ENCODE results near the gene CHAF1B.

CHAF1B gene

GRCh38 chr21:36454706-36455105, 69.5 kb downstream of the CHAF1B start:
- Mint-ChIP-seq H3K4me1 (ENCODE audit: low read depth) (no peaks in the 10 kb centered on the region), H3K4me3 (no peak overlapping the region), H3K27me3 (ENCODE audit: low read depth) (peaks cover 4% of the 10 kb centered on the region), H3K9me3 (no peaks in the 10 kb centered on the region), H3K27ac (no peak overlapping the region), H3K36me3 (ENCODE audit: low read depth) (no peaks in the 10 kb centered on the region)

- H3K9me3 Mint-ChIP-seq: no peaks in the 10 kb centered on the region
- H3K27ac Mint-ChIP-seq: no peak overlapping the region
- no peaks in the 10 kb centered on the region for H3K4me1 Mint-ChIP-seq (ENCODE audit: low read depth)
- H3K27me3 Mint-ChIP-seq (ENCODE audit: low read depth): peaks cover 4% of the 10 kb centered on the region
- H3K4me3 Mint-ChIP-seq: no peak overlapping the region
- H3K36me3 Mint-ChIP-seq (ENCODE audit: low read depth): no peaks in the 10 kb centered on the region
Measured at GRCh38 chr21:36456729-36457414, 71.7 kb downstream of the CHAF1B start.

- no peaks in the 10 kb centered on the region for H3K36me3 Mint-ChIP-seq (ENCODE audit: low read depth)
- no peak overlapping the region for H3K27ac Mint-ChIP-seq
- H3K4me1 Mint-ChIP-seq (ENCODE audit: low read depth): no peaks in the 10 kb centered on the region
- no peak overlapping the region for H3K4me3 Mint-ChIP-seq
- H3K27me3 Mint-ChIP-seq (ENCODE audit: low read depth): peaks cover 4% of the 10 kb centered on the region
- H3K9me3 Mint-ChIP-seq: no peaks in the 10 kb centered on the region
Measured at GRCh38 chr21:36459098-36459497, 73.9 kb downstream of the CHAF1B start.

GRCh38 chr21:36460866-36461265, 75.7 kb downstream of the CHAF1B start:
- no peaks in the 10 kb centered on the region for H3K36me3 Mint-ChIP-seq (ENCODE audit: low read depth)
- no peaks in the 10 kb centered on the region for H3K27me3 Mint-ChIP-seq (ENCODE audit: low read depth)
- H3K4me3 Mint-ChIP-seq: no peak overlapping the region
- H3K9me3 Mint-ChIP-seq: no peaks in the 10 kb centered on the region
- no peaks in the 10 kb centered on the region for H3K4me1 Mint-ChIP-seq (ENCODE audit: low read depth)
- no peak overlapping the region for H3K27ac Mint-ChIP-seq

- Mint-ChIP-seq H3K4me1 (ENCODE audit: low read depth) (no peaks in the 10 kb centered on the region), H3K27ac (no peak overlapping the region), H3K36me3 (ENCODE audit: low read depth) (no peaks in the 10 kb centered on the region), H3K9me3 (no peaks in the 10 kb centered on the region), H3K4me3 (no peak overlapping the region), H3K27me3 (ENCODE audit: low read depth) (peaks cover under 1% of the 10 kb centered on the region)
Measured at GRCh38 chr21:36461277-36461917, 76.2 kb downstream of the CHAF1B start.

GRCh38 chr21:36461918-36462486, 76.8 kb downstream of the CHAF1B start:
- Mint-ChIP-seq H3K4me1 (ENCODE audit: low read depth) (no peaks in the 10 kb centered on the region), H3K9me3 (no peaks in the 10 kb centered on the region), H3K27ac (no peak overlapping the region), H3K36me3 (ENCODE audit: low read depth) (no peaks in the 10 kb centered on the region), H3K27me3 (ENCODE audit: low read depth) (peaks cover 4% of the 10 kb centered on the region), H3K4me3 (no peak overlapping the region)

- H3K4me3 Mint-ChIP-seq: no peak overlapping the region
Measured at GRCh38 chr21:36463204-36463603, 78.0 kb downstream of the CHAF1B start.

GRCh38 chr21:36463991-36464390, 78.8 kb downstream of the CHAF1B start:
- Mint-ChIP-seq H3K36me3 (ENCODE audit: low read depth) (no peaks in the 10 kb centered on the region), H3K4me1 (ENCODE audit: low read depth) (no peaks in the 10 kb centered on the region), H3K4me3 (no peak overlapping the region), H3K27ac (no peak overlapping the region), H3K9me3 (no peaks in the 10 kb centered on the region), H3K27me3 (ENCODE audit: low read depth) (peaks cover 4% of the 10 kb centered on the region)

More at GRCh38 chr21:36463204-36463603, 78.0 kb downstream of the CHAF1B start:
- no peak overlapping the region for H3K27ac Mint-ChIP-seq
- no peaks in the 10 kb centered on the region for H3K9me3 Mint-ChIP-seq
- H3K4me1 Mint-ChIP-seq (ENCODE audit: low read depth): no peaks in the 10 kb centered on the region
- H3K27me3 Mint-ChIP-seq (ENCODE audit: low read depth): peaks cover 4% of the 10 kb centered on the region
- no peaks in the 10 kb centered on the region for H3K36me3 Mint-ChIP-seq (ENCODE audit: low read depth)

GRCh38 chr21:36464590-36464989, 79.4 kb downstream of the CHAF1B start:
- Mint-ChIP-seq H3K36me3 (ENCODE audit: low read depth) (no peaks in the 10 kb centered on the region), H3K4me3 (no peak overlapping the region), H3K4me1 (ENCODE audit: low read depth) (no peaks in the 10 kb centered on the region), H3K9me3 (no peaks in the 10 kb centered on the region), H3K27ac (no peak overlapping the region), H3K27me3 (ENCODE audit: low read depth) (peaks cover 4% of the 10 kb centered on the region)

- Mint-ChIP-seq H3K4me1 (ENCODE audit: low read depth) (no peaks in the 10 kb centered on the region), H3K27me3 (ENCODE audit: low read depth) (peaks cover 4% of the 10 kb centered on the region), H3K4me3 (no peak overlapping the region), H3K9me3 (no peaks in the 10 kb centered on the region), H3K27ac (no peak overlapping the region), H3K36me3 (ENCODE audit: low read depth) (no peaks in the 10 kb centered on the region)
Measured at GRCh38 chr21:36465478-36465877, 80.3 kb downstream of the CHAF1B start.

- no peak overlapping the region for H3K4me3 Mint-ChIP-seq
- H3K36me3 Mint-ChIP-seq (ENCODE audit: low read depth): no peaks in the 10 kb centered on the region
- peaks cover 4% of the 10 kb centered on the region for H3K27me3 Mint-ChIP-seq (ENCODE audit: low read depth)
- H3K27ac Mint-ChIP-seq: no peak overlapping the region
- H3K9me3 Mint-ChIP-seq: no peaks in the 10 kb centered on the region
- no peaks in the 10 kb centered on the region for H3K4me1 Mint-ChIP-seq (ENCODE audit: low read depth)
Measured at GRCh38 chr21:36466061-36466511, 80.9 kb downstream of the CHAF1B start.

Data from T-helper 1 cell treated with Interleukin-12 subunit alpha and Interleukin-12 subunit beta and Interleukin-4 antibody, amounts not matched to agents 30 μg/mL and 1 μg/mL, for 36 hours (primary cell).